AG08396 (cell line): ENCODE data around the gene CDH26.

Source experiments
- DNase-seq: peaks from one replicate; pipeline ENCODE4 v3.0.0; 2012; ENCODE audit warnings: low spot score, mixed read lengths

The CDH26 gene

GRCh38 chr20:59985864-59986263, 27.6 kb downstream of the CDH26 start:
- DNase-seq = no peak

GRCh38 chr20:59987135-59987534, 28.9 kb downstream of the CDH26 start:
- DNase-seq = no peak

GRCh38 chr20:59988141-59988540, 29.9 kb downstream of the CDH26 start:
- peak; percentile 14 for DNase-seq

GRCh38 chr20:59992526-59993084, 34.4 kb downstream of the CDH26 start:
- DNase-seq = peak; percentile 38

- DNase-seq = no peak
Measured at GRCh38 chr20:59993736-59994430, 35.7 kb downstream of the CDH26 start.

- DNase-seq = no peak
Measured at GRCh38 chr20:59994697-59995122, 36.5 kb downstream of the CDH26 start.

GRCh38 chr20:59996108-59996507, 37.9 kb downstream of the CDH26 start:
- DNase-seq = no peak

GRCh38 chr20:59997896-59998295, 39.7 kb downstream of the CDH26 start:
- no peak for DNase-seq

- no peak for DNase-seq
Measured at GRCh38 chr20:59999502-59999901, 41.3 kb downstream of the CDH26 start.

GRCh38 chr20:60000271-60001042, 42.2 kb downstream of the CDH26 start:
- no peak for DNase-seq

GRCh38 chr20:60001108-60001507, 42.9 kb downstream of the CDH26 start:
- DNase-seq = no peak

GRCh38 chr20:60003776-60004175, 45.6 kb downstream of the CDH26 start:
- no peak for DNase-seq

GRCh38 chr20:60006261-60006660, 48.0 kb downstream of the CDH26 start:
- DNase-seq = no peak

GRCh38 chr20:60007464-60007863, 49.2 kb downstream of the CDH26 start:
- DNase-seq = no peak

- no peak for DNase-seq
Measured at GRCh38 chr20:60008130-60008808, 50.0 kb downstream of the CDH26 start.

GRCh38 chr20:60009318-60009717, 51.1 kb downstream of the CDH26 start:
- no peak for DNase-seq

- no peak for DNase-seq
Measured at GRCh38 chr20:60009826-60010616, 51.8 kb downstream of the CDH26 start.

GRCh38 chr20:60010689-60011458, 52.7 kb downstream of the CDH26 start:
- no peak for DNase-seq

- DNase-seq = no peak
Measured at GRCh38 chr20:60011512-60012507, 53.6 kb downstream of the CDH26 start.
